GM12891 (cell line): ENCODE measurements around the gene LIMA1.

Experiments
- PAX5 ChIP-seq: IDR thresholded peaks from 2 replicates; pipeline ENCODE4 v1.6.1; 2011; ENCODE audit warnings: low read length, moderate library complexity, mild to moderate bottlenecking; ENCODE audit not compliant: insufficient read depth, severe bottlenecking
- POLR2A ChIP-seq: IDR thresholded peaks from 2 replicates; pipeline ENCODE4 v1.6.1; 2011; ENCODE audit warnings: low read depth, low read length, control low read depth
- POLR2AphosphoS5 ChIP-seq: IDR thresholded peaks from 2 replicates; pipeline ENCODE4 v1.6.1; 2011; ENCODE audit warnings: low read depth, low read length, control low read depth
- POU2F2 ChIP-seq: IDR thresholded peaks from 2 replicates; pipeline ENCODE4 v1.6.1; 2011; ENCODE audit warnings: low read depth, mild to moderate bottlenecking, control low read depth, low read length, moderate library complexity
- SPI1 ChIP-seq: IDR thresholded peaks from 2 replicates; pipeline ENCODE4 v1.6.1; 2011; ENCODE audit warnings: low read depth, low read length, control low read depth

DNA sequence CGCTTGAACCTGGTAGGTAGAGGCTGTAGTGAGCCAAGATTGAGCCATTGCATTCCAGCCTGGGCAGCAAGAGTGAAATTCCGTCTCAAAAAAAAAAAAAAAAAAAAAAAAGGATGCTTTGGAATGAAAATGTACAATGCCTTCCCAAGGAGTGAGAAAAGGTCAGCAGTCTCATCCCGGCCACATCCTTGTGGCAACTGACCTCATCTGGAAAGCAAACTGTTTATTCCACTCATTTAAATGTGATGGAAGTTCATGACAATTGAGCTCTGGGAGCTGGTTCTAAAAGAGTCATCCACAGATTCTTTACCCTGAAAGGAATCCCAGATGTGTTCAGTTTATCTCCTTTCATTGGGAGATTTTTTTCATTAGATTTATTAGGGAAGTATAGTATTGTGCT, 19.4 kb upstream of the LIMA1 start:
- TF ChIP-seq POLR2AphosphoS5 (no peak), POLR2A (no peak), SPI1 (no peak), POU2F2 (no peak), PAX5 (no peak)
